CD4-positive, alpha-beta T cell (primary cell): Measurements from ENCODE around the gene GALNT10. TPM values are rescaled to one million over a fixed set of nuclear protein-coding genes. Genes with fewer than 3 reads are reported as not detected.

Experiments
- ATAC-seq: fragments of 200-7000 bp; cut with Tn5 transposase; one replicate; pipeline ENCODE4 v1.10.0; 2022; ENCODE audit warnings: mild to moderate bottlenecking; ENCODE audit not compliant: poor library complexity
- CTCF ChIA-PET: fragments of 350-600 bp; sonication (Branson Sonifier 250); formaldehyde crosslinking; loops from one replicate; lab custom pipeline; 2021; ENCODE audit warnings: antibody characterized with exemption, inconsistent platforms; lab: Charles Lee
- POLR2A ChIA-PET: fragments of 350-600 bp; sonication (Branson Sonifier 250); formaldehyde crosslinking; loops from one replicate; lab custom pipeline; 2021; ENCODE audit warnings: antibody characterized with exemption, inconsistent platforms; lab: Charles Lee
- DNase-seq, 14 experiments: peaks; one replicate each; pipeline ENCODE4 v3.0.0-alpha.2; 2013 to 2020; ENCODE audit warnings: mixed read lengths in 2 of 14
- H3K27ac ChIP-seq, 2 donors: one replicate each; pipeline versions ENCODE4 v1.5.1 to v1.7.0; 2013; ENCODE audit warnings: low read length in 2 of 2, low read depth in 1 of 2, mild to moderate bottlenecking in 1 of 2
- H3K27me3 ChIP-seq, 2 experiments: 1 replicate in 1 of 2; 2 replicates in 1 of 2; pipeline versions ENCODE4 v1.6.1 to v1.7.0; 2013; ENCODE audit warnings: low read length in 2 of 2, control low read depth in 1 of 2, mild to moderate bottlenecking in 1 of 2, moderate library complexity in 1 of 2; ENCODE audit not compliant: insufficient read depth in 2 of 2, control insufficient read depth in 1 of 2
- H3K36me3 ChIP-seq: one replicate; pipeline ENCODE4 v1.6.1; 2013; ENCODE audit warnings: low read length, control low read depth; ENCODE audit not compliant: insufficient read depth
- H3K4me1 ChIP-seq: one replicate; pipeline ENCODE4 v1.6.1; 2013; ENCODE audit warnings: low read length, control low read depth; ENCODE audit not compliant: insufficient read depth
- H3K4me3 ChIP-seq: one replicate; pipeline ENCODE4 v1.5.1; 2013; ENCODE audit warnings: mild to moderate bottlenecking, low read length, moderate library complexity
- H3K9me3 ChIP-seq, 2 experiments: 1 replicate in 1 of 2; 2 replicates in 1 of 2; pipeline versions ENCODE4 v1.6.1 to v1.7.0; 2013; ENCODE audit warnings: low read length in 2 of 2, mild to moderate bottlenecking in 2 of 2, control low read depth in 1 of 2, moderate library complexity in 1 of 2; ENCODE audit not compliant: control insufficient read depth in 1 of 2, insufficient read depth in 1 of 2
- H3K27ac Mint-ChIP-seq: one replicate; pipeline ENCODE4 v1.8.0; 2020; ENCODE audit warnings: mixed read lengths
- H3K27me3 Mint-ChIP-seq: one replicate; pipeline ENCODE4 v1.8.0; 2021; ENCODE audit warnings: mixed read lengths
- H3K36me3 Mint-ChIP-seq: one replicate; pipeline ENCODE4 v1.8.0; 2021; ENCODE audit warnings: low read depth, mixed read lengths
- H3K4me1 Mint-ChIP-seq: one replicate; pipeline ENCODE4 v1.8.0; 2021; ENCODE audit warnings: low read depth, mixed read lengths
- H3K4me3 Mint-ChIP-seq: one replicate; pipeline ENCODE4 v1.8.0; 2020; ENCODE audit warnings: mild to moderate bottlenecking, mixed read lengths
- H3K9me3 Mint-ChIP-seq: one replicate; pipeline ENCODE4 v1.8.0; 2020; ENCODE audit warnings: mixed read lengths
- CTCF ChIP-seq: fragments of 200-600 bp; IDR thresholded peaks from one replicate; pipeline ENCODE4 v1.8.0; 2022; ENCODE audit warnings: antibody characterized with exemption, mild to moderate bottlenecking
- intact Hi-C, 2 experiments: fragments of 100-400 bp; cut with DNase I in 1 of 2; cut with micrococcal nuclease in 1 of 2; formaldehyde crosslinking; loops; one replicate each; pipeline versions ENCODE4 v1.15.1 to v1.9.0; 2023 to 2025; cut with DNase I, micrococcal nuclease
- total RNA-seq, 174 experiments: library from RNA in 2 of 174; stranded (reverse) in 2 of 174; gene quantifications; one replicate each; pipeline ENCODE4 v1.2.3 and lab custom pipeline; 2021 to 2026

Gene GALNT10
- total RNA-seq, 2 experiments from 2014 or later: 21.7 to 23.0 TPM

GRCh38 chr5:154401355-154401754 is 210.8 kb downstream of the GALNT10 start:
- Histone ChIP-seq H3K27ac (no peak overlapping the region), H3K4me3 (no peak overlapping the region), H3K9me3 (no peaks in the 10 kb centered on the region), H3K4me1 (peaks cover 9% of the 10 kb centered on the region), H3K36me3 (no peaks in the 10 kb centered on the region), H3K27me3 (no peaks in the 10 kb centered on the region)
- H3K4me3 Mint-ChIP-seq: no peak overlapping the region
- H3K27ac Mint-ChIP-seq: no peak overlapping the region
- ChIA-PET CTCF (no interaction called here), POLR2A (no interaction called here)
- DNase-seq (no peak), ATAC-seq (no peak)
- no peaks in the 10 kb centered on the region for H3K27me3 Mint-ChIP-seq
- peaks cover 4% of the 10 kb centered on the region for H3K36me3 Mint-ChIP-seq
- H3K4me1 Mint-ChIP-seq: peaks cover 14% of the 10 kb centered on the region
- no peak for TF ChIP-seq CTCF
- intact Hi-C loops: loop anchor here in 1 of 2 experiments (5.0 kb wide), 1 partner anchor 214 kb away; no protein-coding TSS in a partner anchor
- no peaks in the 10 kb centered on the region for H3K9me3 Mint-ChIP-seq

GRCh38 chr5:154401931-154402330 is 211.4 kb downstream of the GALNT10 start:
- ATAC-seq (no peak), DNase-seq (no peak)
- intact Hi-C loops: loop anchor here in 1 of 2 experiments (5.0 kb wide), 1 partner anchor 215 kb away; no protein-coding TSS in a partner anchor
- Histone ChIP-seq H3K36me3 (no peaks in the 10 kb centered on the region), H3K9me3 (no peaks in the 10 kb centered on the region), H3K4me3 (no peak overlapping the region), H3K27ac (no peak overlapping the region), H3K27me3 (no peaks in the 10 kb centered on the region), H3K4me1 (peaks cover 9% of the 10 kb centered on the region)
- Mint-ChIP-seq H3K36me3 (peaks cover 4% of the 10 kb centered on the region), H3K4me3 (no peak overlapping the region), H3K9me3 (no peaks in the 10 kb centered on the region), H3K4me1 (peaks cover 14% of the 10 kb centered on the region), H3K27me3 (no peaks in the 10 kb centered on the region), H3K27ac (no peak overlapping the region)
- CTCF ChIA-PET: no interaction called here
- POLR2A ChIA-PET: no interaction called here
- TF ChIP-seq CTCF: no peak

GRCh38 chr5:154402611-154403010 is 212.1 kb downstream of the GALNT10 start:
- H3K4me1 Mint-ChIP-seq: peaks cover 14% of the 10 kb centered on the region
- no peak for TF ChIP-seq CTCF
- ChIA-PET POLR2A (no interaction called here), CTCF (no interaction called here)
- H3K36me3 ChIP-seq: no peaks in the 10 kb centered on the region
- intact Hi-C loops: loop anchor here in 1 of 2 experiments (5.0 kb wide), 1 partner anchor 215 kb away; no protein-coding TSS in a partner anchor
- H3K4me3 ChIP-seq: no peak overlapping the region
- H3K9me3 ChIP-seq: no peaks in the 10 kb centered on the region
- no peak overlapping the region for H3K27ac ChIP-seq
- no peak overlapping the region for H3K27ac Mint-ChIP-seq
- H3K27me3 ChIP-seq: no peaks in the 10 kb centered on the region
- no peaks in the 10 kb centered on the region for H3K27me3 Mint-ChIP-seq
- no peak overlapping the region for H3K4me3 Mint-ChIP-seq
- H3K36me3 Mint-ChIP-seq: peaks cover 4% of the 10 kb centered on the region
- DNase-seq (no peak), ATAC-seq (no peak)
- peaks cover 9% of the 10 kb centered on the region for H3K4me1 ChIP-seq
- H3K9me3 Mint-ChIP-seq: no peaks in the 10 kb centered on the region
